Neural cell (in vitro differentiated cells): ENCODE measurements around the gene GNPDA2. TPM values are rescaled to one million over a fixed set of nuclear protein-coding genes. Genes with fewer than 3 reads are reported as not detected.

Source experiments
- H2AFZ ChIP-seq: fragments of 200-600, 300-800 bp; sonication (generic), shearing (Covaris generic); 2 replicates; pipeline ENCODE4 v1.6.0; 2014; ENCODE audit warnings: low read depth, mild to moderate bottlenecking, antibody characterized with exemption, low read length, moderate library complexity
- H3F3A ChIP-seq: fragments of 200-600 bp; shearing (Covaris generic); 2 replicates; pipeline ENCODE4 v1.6.1; 2016; ENCODE audit warnings: mild to moderate bottlenecking, moderate library complexity, mixed read lengths, antibody characterized with exemption, low read length; ENCODE audit not compliant: insufficient read depth, poor library complexity, severe bottlenecking
- H3K27ac ChIP-seq: fragments of 200-600, 300-800 bp; sonication (generic), shearing (Covaris generic); 2 replicates; pipeline ENCODE4 v1.5.1; 2014; ENCODE audit warnings: mild to moderate bottlenecking, low read length, moderate library complexity
- H3K27me3 ChIP-seq: fragments of 300-800, 200-600 bp; sonication (generic), shearing (Covaris generic); 2 replicates; pipeline ENCODE4 v1.6.0; 2014; ENCODE audit warnings: mild to moderate bottlenecking, low read depth, low read length, moderate library complexity; ENCODE audit not compliant: insufficient read depth
- H3K36me3 ChIP-seq: fragments of 300-800, 200-600 bp; sonication (generic), shearing (Covaris generic); 2 replicates; pipeline ENCODE4 v1.5.1; 2014; ENCODE audit warnings: mild to moderate bottlenecking, antibody characterized with exemption, low read length, moderate library complexity; ENCODE audit not compliant: insufficient read depth
- H3K4me2 ChIP-seq: fragments of 300-800, 200-600 bp; sonication (generic), shearing (Covaris generic); 2 replicates; pipeline ENCODE4 v1.6.0; 2014; ENCODE audit warnings: mild to moderate bottlenecking, low read length
- H3K4me3 ChIP-seq: fragments of 300-800, 200-600 bp; sonication (generic), shearing (Covaris generic); 2 replicates; pipeline ENCODE4 v1.5.1; 2014; ENCODE audit warnings: mild to moderate bottlenecking, low read length, moderate library complexity
- H3K79me2 ChIP-seq: fragments of 200-600 bp; shearing (Covaris generic); replicated peaks from 2 replicates; pipeline ENCODE4 v1.6.0; 2014; ENCODE audit warnings: mild to moderate bottlenecking, low read length, moderate library complexity; ENCODE audit not compliant: insufficient read depth
- H3K9ac ChIP-seq: fragments of 300-800, 200-600 bp; sonication (generic), shearing (Covaris generic); 2 replicates; pipeline ENCODE4 v1.6.1; 2016; ENCODE audit warnings: mild to moderate bottlenecking, low read length, mixed read lengths
- H3K9me2 ChIP-seq: fragments of 200-600 bp; shearing (Covaris generic); 2 replicates; pipeline ENCODE4 v1.6.1; 2016; ENCODE audit warnings: mild to moderate bottlenecking, low read length, mixed read lengths; ENCODE audit not compliant: insufficient read depth
- H3K9me3 ChIP-seq: fragments of 200-600, 300-800 bp; sonication (generic), shearing (Covaris generic); 2 replicates; pipeline ENCODE4 v1.6.1; 2016; ENCODE audit warnings: mild to moderate bottlenecking, mixed run types, low read length, moderate library complexity, mixed read lengths
- H4K20me1 ChIP-seq: fragments of 200-600 bp; shearing (Covaris generic); 2 replicates; pipeline ENCODE4 v1.6.1; 2016; ENCODE audit warnings: mild to moderate bottlenecking, mixed run types; ENCODE audit not compliant: insufficient read depth
- EP300 ChIP-seq: fragments of 450-650 bp; conservative IDR thresholded peaks from 2 replicates; pipeline ENCODE4 v1.6.1; 2014; ENCODE audit warnings: antibody characterized with exemption, mild to moderate bottlenecking, moderate library complexity; ENCODE audit not compliant: poor library complexity, severe bottlenecking
- EZH2 ChIP-seq: fragments of 200-600, 300-800 bp; shearing (Covaris generic), sonication (generic); IDR thresholded peaks from 2 replicates; pipeline ENCODE4 v1.6.1; 2014; ENCODE audit warnings: antibody characterized with exemption, low read length, borderline replicate concordance, mild to moderate bottlenecking; ENCODE audit not compliant: insufficient read depth, poor library complexity, severe bottlenecking
- MXI1 ChIP-seq: fragments of 450-650 bp; conservative IDR thresholded peaks from 2 replicates; pipeline ENCODE4 v1.6.1; 2014; ENCODE audit warnings: antibody characterized with exemption, mild to moderate bottlenecking; ENCODE audit not compliant: poor library complexity, severe bottlenecking
- POLR2AphosphoS5 ChIP-seq: IDR thresholded peaks from 2 replicates; pipeline ENCODE4 v1.6.1; 2012
- RAD21 ChIP-seq: fragments of 450-650 bp; conservative IDR thresholded peaks from 2 replicates; pipeline ENCODE4 v1.6.1; 2014; ENCODE audit warnings: antibody characterized with exemption, mild to moderate bottlenecking, moderate library complexity
- SMC3 ChIP-seq: fragments of 450-650 bp; conservative IDR thresholded peaks from 2 replicates; pipeline ENCODE4 v1.6.1; 2014; ENCODE audit warnings: antibody characterized with exemption, mild to moderate bottlenecking, moderate library complexity; ENCODE audit not compliant: poor library complexity
- TAF1 ChIP-seq: IDR thresholded peaks from 2 replicates; pipeline ENCODE4 v1.6.1; 2012; ENCODE audit warnings: low read depth
- polyA plus RNA-seq: library from polyadenylated mRNA; depleted of rRNA; stranded (reverse); fragments of >200 nt; gene quantifications from 2 replicates; pipeline ENCODE4 v1.2.3, GENCODE V29; 2014
- TF ChIP-seq, protein P1 (sequence below): IDR thresholded peaks from 2 replicates; pipeline ENCODE4 v1.6.1; 2012; ENCODE audit warnings: borderline replicate concordance
- TF ChIP-seq, protein P2 (sequence below): fragments of 450-650 bp; IDR thresholded peaks from 2 replicates; pipeline ENCODE4 v1.5.1; 2014; ENCODE audit warnings: antibody characterized with exemption, mild to moderate bottlenecking, moderate library complexity; ENCODE audit not compliant: poor library complexity, severe bottlenecking

The GNPDA2 gene
- polyA plus RNA-seq, 1 donor from 2014 or later: 40.7 TPM

DNA sequence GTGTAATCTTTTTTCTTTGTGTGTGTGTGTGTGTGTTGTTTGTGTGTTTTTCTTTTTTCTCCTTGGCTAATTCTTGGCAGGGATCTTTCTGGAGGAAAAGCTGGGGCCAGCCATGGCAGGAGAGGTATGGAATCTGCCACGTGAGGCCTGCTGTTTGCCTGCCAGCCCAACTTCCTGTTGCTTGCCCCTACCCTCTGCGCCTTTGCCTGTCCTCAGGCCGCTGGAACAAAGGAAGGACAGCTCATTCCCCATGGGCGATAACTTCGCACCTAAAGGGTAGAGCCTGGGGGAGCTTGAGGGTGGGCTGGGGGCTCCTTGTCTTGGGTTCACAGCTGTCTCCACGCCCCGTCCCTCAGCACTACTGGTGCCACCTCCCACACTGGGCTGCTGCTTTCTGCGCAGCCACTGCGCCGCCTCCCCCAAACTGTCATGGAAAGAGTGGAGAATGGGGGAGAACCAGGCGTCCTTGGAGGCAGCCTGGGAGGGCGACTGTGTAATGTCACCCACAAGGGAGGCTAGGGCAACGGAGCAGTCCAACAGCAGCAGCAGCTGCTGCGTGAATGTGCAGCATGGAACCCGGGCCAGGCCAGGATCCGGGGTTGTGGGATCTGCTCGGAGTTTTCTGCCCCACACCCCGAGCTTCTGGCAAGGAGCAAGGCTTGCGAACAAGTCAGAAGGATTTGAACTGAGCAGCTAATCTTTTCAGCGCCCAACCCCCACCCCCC, 62.7 kb downstream of the GNPDA2 start:
- no peaks in the 10 kb centered on the region for H3F3A ChIP-seq
- TF ChIP-seq, protein P1, sequence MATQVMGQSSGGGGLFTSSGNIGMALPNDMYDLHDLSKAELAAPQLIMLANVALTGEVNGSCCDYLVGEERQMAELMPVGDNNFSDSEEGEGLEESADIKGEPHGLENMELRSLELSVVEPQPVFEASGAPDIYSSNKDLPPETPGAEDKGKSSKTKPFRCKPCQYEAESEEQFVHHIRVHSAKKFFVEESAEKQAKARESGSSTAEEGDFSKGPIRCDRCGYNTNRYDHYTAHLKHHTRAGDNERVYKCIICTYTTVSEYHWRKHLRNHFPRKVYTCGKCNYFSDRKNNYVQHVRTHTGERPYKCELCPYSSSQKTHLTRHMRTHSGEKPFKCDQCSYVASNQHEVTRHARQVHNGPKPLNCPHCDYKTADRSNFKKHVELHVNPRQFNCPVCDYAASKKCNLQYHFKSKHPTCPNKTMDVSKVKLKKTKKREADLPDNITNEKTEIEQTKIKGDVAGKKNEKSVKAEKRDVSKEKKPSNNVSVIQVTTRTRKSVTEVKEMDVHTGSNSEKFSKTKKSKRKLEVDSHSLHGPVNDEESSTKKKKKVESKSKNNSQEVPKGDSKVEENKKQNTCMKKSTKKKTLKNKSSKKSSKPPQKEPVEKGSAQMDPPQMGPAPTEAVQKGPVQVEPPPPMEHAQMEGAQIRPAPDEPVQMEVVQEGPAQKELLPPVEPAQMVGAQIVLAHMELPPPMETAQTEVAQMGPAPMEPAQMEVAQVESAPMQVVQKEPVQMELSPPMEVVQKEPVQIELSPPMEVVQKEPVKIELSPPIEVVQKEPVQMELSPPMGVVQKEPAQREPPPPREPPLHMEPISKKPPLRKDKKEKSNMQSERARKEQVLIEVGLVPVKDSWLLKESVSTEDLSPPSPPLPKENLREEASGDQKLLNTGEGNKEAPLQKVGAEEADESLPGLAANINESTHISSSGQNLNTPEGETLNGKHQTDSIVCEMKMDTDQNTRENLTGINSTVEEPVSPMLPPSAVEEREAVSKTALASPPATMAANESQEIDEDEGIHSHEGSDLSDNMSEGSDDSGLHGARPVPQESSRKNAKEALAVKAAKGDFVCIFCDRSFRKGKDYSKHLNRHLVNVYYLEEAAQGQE: no peak
- TF ChIP-seq SMC3: no peak
- H3K4me2 ChIP-seq: no peak overlapping the region
- no peak overlapping the region for H3K9ac ChIP-seq
- H3K27ac ChIP-seq: no peak overlapping the region
- no peak overlapping the region for H3K4me3 ChIP-seq
- H4K20me1 ChIP-seq: no peaks in the 10 kb centered on the region
- no peaks in the 10 kb centered on the region for H3K9me3 ChIP-seq
- H3K9me2 ChIP-seq: no peaks in the 10 kb centered on the region
- H3K27me3 ChIP-seq: no peaks in the 10 kb centered on the region
- H2AFZ ChIP-seq: no peak overlapping the region
- H3K79me2 ChIP-seq: no peaks in the 10 kb centered on the region
- no peaks in the 10 kb centered on the region for H3K36me3 ChIP-seq

DNA sequence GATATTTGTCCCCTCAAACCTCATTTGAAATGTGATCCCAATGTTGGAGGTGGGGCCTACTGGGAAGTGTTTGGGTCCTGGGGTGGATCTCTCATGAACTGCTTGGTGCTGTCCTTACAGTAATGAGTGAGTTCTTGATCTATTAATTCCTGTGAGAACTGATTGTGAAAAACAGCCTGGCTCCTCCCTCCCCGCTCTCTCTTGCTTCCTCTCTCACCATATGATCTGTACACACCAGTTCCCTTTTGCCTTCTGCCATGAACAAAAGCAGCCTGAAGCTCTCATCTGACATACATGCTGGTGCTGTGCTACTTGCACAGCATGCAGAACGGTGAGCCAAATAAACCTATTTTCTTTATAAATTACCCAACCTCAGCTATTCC, 63.7 kb downstream of the GNPDA2 start:
- H3K9me2 ChIP-seq: no peaks in the 10 kb centered on the region
- H3K4me3 ChIP-seq: no peak overlapping the region
- no peak overlapping the region for H3K9ac ChIP-seq
- H3K9me3 ChIP-seq: no peaks in the 10 kb centered on the region
- H4K20me1 ChIP-seq: no peaks in the 10 kb centered on the region
- H2AFZ ChIP-seq: no peak overlapping the region
- H3K4me2 ChIP-seq: no peak overlapping the region
- H3F3A ChIP-seq: no peaks in the 10 kb centered on the region
- no peak overlapping the region for H3K27ac ChIP-seq
- TF ChIP-seq TAF1 (no peak), SMC3 (no peak), POLR2AphosphoS5 (no peak), RAD21 (no peak), MXI1 (no peak), EZH2 (no peak), EP300 (no peak)
- TF ChIP-seq, protein P1: no peak
- TF ChIP-seq, protein P2, sequence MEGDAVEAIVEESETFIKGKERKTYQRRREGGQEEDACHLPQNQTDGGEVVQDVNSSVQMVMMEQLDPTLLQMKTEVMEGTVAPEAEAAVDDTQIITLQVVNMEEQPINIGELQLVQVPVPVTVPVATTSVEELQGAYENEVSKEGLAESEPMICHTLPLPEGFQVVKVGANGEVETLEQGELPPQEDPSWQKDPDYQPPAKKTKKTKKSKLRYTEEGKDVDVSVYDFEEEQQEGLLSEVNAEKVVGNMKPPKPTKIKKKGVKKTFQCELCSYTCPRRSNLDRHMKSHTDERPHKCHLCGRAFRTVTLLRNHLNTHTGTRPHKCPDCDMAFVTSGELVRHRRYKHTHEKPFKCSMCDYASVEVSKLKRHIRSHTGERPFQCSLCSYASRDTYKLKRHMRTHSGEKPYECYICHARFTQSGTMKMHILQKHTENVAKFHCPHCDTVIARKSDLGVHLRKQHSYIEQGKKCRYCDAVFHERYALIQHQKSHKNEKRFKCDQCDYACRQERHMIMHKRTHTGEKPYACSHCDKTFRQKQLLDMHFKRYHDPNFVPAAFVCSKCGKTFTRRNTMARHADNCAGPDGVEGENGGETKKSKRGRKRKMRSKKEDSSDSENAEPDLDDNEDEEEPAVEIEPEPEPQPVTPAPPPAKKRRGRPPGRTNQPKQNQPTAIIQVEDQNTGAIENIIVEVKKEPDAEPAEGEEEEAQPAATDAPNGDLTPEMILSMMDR: no peak
- H3K27me3 ChIP-seq: no peaks in the 10 kb centered on the region
- no peaks in the 10 kb centered on the region for H3K36me3 ChIP-seq
- H3K79me2 ChIP-seq: no peaks in the 10 kb centered on the region
